Measurements from ENCODE around the gene SCUBE1. TPM values are rescaled to one million over a fixed set of nuclear protein-coding genes. Genes with fewer than 3 reads are reported as not detected.

SCUBE1 gene
- total RNA-seq, 1 experiment from 2014 or later: not detected

GRCh38 chr22:43325176-43325575 is 18.0 kb downstream of the SCUBE1 start:
- Histone ChIP-seq H3K36me3 (ENCODE audit: low read depth) (no peaks in the 10 kb centered on the region), H3K79me2 (ENCODE audit: low read depth) (no peaks in the 10 kb centered on the region), H3K27ac (no peak overlapping the region), H3F3A (ENCODE audit: insufficient read depth, low read depth) (no peaks in the 10 kb centered on the region), H3K4me2 (no peak overlapping the region), H3K4me3 (no peak overlapping the region), H3K27me3 (ENCODE audit: insufficient read depth, low read depth) (peaks cover 95% of the 10 kb centered on the region), H3K9me2 (ENCODE audit: insufficient read depth) (no peaks in the 10 kb centered on the region), H2AFZ (no peak overlapping the region), H3K4me1 (replicated peaks; ENCODE audit: insufficient read depth) (no peaks in the 10 kb centered on the region), H3K9me3 (ENCODE audit: insufficient read depth, low read depth) (no peaks in the 10 kb centered on the region; the same call in 1 of the 2 replicates), H4K20me1 (ENCODE audit: insufficient read depth) (peaks cover 3% of the 10 kb centered on the region; the same call in 1 of the 2 replicates)
- no TSS peak for BruUV-seq (replicated peaks)
- POLR2A ChIA-PET (ENCODE audit: unreplicated experiment): no interaction called here
- intact Hi-C loops (cut with micrococcal nuclease; ENCODE audit: unreplicated experiment): no loop called here
- TF ChIP-seq EZH2 (IDR thresholded peaks at IDR 0.05; ENCODE audit: low read depth): no peak
- TF ChIP-seq, protein P1, sequence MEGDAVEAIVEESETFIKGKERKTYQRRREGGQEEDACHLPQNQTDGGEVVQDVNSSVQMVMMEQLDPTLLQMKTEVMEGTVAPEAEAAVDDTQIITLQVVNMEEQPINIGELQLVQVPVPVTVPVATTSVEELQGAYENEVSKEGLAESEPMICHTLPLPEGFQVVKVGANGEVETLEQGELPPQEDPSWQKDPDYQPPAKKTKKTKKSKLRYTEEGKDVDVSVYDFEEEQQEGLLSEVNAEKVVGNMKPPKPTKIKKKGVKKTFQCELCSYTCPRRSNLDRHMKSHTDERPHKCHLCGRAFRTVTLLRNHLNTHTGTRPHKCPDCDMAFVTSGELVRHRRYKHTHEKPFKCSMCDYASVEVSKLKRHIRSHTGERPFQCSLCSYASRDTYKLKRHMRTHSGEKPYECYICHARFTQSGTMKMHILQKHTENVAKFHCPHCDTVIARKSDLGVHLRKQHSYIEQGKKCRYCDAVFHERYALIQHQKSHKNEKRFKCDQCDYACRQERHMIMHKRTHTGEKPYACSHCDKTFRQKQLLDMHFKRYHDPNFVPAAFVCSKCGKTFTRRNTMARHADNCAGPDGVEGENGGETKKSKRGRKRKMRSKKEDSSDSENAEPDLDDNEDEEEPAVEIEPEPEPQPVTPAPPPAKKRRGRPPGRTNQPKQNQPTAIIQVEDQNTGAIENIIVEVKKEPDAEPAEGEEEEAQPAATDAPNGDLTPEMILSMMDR (conservative IDR thresholded peaks at IDR 0.05): no peak
- no peak for DNase-seq
- CTCF ChIA-PET: interaction anchor here (0.6 kb wide), 1 partner anchor 10 kb away, joined by 5 read pairs; no protein-coding TSS in a partner anchor

DNA sequence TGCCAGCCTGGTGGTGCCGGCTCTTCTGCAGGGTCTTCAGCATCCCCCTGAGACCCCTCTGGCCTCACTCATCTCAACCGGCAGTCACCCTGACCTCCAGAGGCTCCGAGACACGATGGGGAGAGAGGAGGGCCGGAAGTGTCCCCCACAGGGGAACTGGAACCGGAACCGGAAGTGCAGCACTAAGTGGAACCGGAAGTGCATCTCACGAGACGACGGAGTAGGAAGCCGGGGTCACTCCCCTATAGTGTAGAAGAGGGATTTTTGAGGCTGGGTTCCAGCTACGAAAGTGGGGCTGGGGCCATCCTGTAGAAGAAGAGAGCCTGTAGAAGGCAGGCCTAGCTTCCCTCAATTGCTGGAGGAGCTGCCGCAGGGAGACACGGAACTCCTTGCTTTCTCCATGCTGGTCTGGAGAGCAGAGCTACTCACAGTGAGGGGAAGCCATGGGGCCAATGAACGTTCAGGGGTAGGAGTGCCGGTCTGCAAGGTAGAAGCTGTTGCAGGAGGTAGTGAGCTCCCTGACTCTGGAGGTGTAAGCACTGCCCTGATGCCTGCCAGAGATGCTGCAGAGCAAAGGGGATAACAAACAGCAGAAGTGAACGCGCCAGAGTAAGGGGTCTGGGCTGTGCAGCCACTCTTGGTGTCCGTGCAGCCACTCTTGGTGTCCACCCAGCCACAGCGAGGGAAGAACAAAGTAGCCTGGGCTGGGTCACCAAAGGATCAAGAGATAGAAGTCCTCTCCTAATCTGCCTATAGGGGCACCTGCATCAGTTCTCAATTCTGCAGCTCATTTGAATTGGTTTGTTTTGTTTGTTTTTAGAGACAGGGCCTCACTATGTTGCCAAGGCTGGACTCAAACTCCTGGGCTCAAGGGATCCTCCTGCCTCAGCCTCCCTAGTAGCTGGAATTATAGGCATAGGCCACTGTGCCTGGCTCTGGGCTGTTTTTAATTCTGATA is 21.9 kb downstream of the SCUBE1 start:
- H3K4me3 ChIP-seq: no peak overlapping the region
- H2AFZ ChIP-seq: no peak overlapping the region
- DNase-seq: no peak
- no peaks in the 10 kb centered on the region for H3K4me1 ChIP-seq (replicated peaks; ENCODE audit: insufficient read depth)
- TF ChIP-seq EZH2 (IDR thresholded peaks at IDR 0.05; ENCODE audit: low read depth): no peak
- TF ChIP-seq, protein P1 (conservative IDR thresholded peaks at IDR 0.05): no peak
- no peaks in the 10 kb centered on the region for H3K9me2 ChIP-seq (ENCODE audit: insufficient read depth)
- no peak overlapping the region for H3K27ac ChIP-seq
- intact Hi-C loops (cut with micrococcal nuclease; ENCODE audit: unreplicated experiment): no loop called here
- H3K4me2 ChIP-seq: no peak overlapping the region
- peaks cover 3% of the 10 kb centered on the region; the same call in 1 of the 2 replicates for H4K20me1 ChIP-seq (ENCODE audit: insufficient read depth)
- POLR2A ChIA-PET (ENCODE audit: unreplicated experiment): no interaction called here
- H3F3A ChIP-seq (ENCODE audit: insufficient read depth, low read depth): no peaks in the 10 kb centered on the region
- no peaks in the 10 kb centered on the region for H3K79me2 ChIP-seq (ENCODE audit: low read depth)
- no peaks in the 10 kb centered on the region; the same call in 1 of the 2 replicates for H3K9me3 ChIP-seq (ENCODE audit: insufficient read depth, low read depth)
- H3K36me3 ChIP-seq (ENCODE audit: low read depth): no peaks in the 10 kb centered on the region
- BruUV-seq (replicated peaks): no TSS peak
- H3K27me3 ChIP-seq (ENCODE audit: insufficient read depth, low read depth): peaks cover 97% of the 10 kb centered on the region
- CTCF ChIA-PET: no interaction called here

DNA sequence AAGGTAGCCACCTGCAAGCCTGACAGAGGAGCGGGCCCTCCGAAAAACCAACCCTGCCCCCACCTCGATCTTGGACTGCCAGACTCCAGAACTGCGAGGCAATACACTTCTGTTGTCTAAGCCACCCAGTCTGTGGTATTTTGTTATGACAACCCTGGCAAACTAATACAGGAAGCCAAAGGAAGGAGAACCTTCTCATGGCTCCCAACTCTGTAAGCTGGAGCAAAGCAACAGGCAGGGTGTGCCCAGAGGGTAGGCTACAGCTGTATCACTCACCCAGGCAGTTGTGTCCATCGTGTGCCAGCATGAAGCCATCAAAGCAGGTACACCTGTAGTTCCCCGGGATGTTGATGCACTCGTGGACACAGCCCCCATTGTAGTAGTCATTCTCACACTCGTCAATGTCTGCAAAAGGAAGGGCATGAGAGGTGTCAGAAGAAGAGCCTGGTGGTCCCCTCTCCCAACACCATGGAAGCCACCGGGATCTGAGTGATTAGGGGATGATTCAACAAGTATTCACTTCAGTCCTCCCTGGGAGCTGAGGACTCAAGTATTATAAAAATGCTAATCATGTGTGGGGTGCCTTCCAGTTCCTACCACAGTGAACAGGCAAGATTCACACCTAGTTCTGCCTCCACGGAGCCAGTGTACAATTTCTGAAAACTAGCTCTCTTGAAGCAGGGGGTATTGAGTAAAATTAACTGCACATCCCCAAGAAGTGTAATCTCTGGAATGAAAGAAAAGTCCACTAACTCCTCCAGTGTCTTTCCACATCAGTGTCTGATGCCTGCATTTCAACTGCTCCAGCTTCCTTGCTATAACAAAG is 23.3 kb downstream of the SCUBE1 start:
- Histone ChIP-seq H3K4me1 (replicated peaks; ENCODE audit: insufficient read depth) (no peaks in the 10 kb centered on the region), H3K27me3 (ENCODE audit: insufficient read depth, low read depth) (peaks cover 97% of the 10 kb centered on the region), H3K9me3 (ENCODE audit: insufficient read depth, low read depth) (no peaks in the 10 kb centered on the region; the same call in 1 of the 2 replicates), H3K9me2 (ENCODE audit: insufficient read depth) (no peaks in the 10 kb centered on the region), H4K20me1 (ENCODE audit: insufficient read depth) (peaks cover 3% of the 10 kb centered on the region; the same call in 1 of the 2 replicates), H3K4me3 (no peak overlapping the region), H2AFZ (no peak overlapping the region), H3K27ac (no peak overlapping the region), H3K79me2 (ENCODE audit: low read depth) (no peaks in the 10 kb centered on the region), H3K36me3 (ENCODE audit: low read depth) (no peaks in the 10 kb centered on the region), H3F3A (ENCODE audit: insufficient read depth, low read depth) (no peaks in the 10 kb centered on the region), H3K4me2 (no peak overlapping the region)
- CTCF ChIA-PET: no interaction called here
- BruUV-seq (replicated peaks): no TSS peak
- no peak for DNase-seq
- no peak for TF ChIP-seq EZH2 (IDR thresholded peaks at IDR 0.05; ENCODE audit: low read depth)
- TF ChIP-seq, protein P1 (conservative IDR thresholded peaks at IDR 0.05): no peak
- POLR2A ChIA-PET (ENCODE audit: unreplicated experiment): no interaction called here
- intact Hi-C loops (cut with micrococcal nuclease; ENCODE audit: unreplicated experiment): no loop called here

Measured in PC-9 (cell line).